SIG-M5 treated with dmso at 0.1 percent for 504 hours (cell line): Measurements from ENCODE around the gene ARHGAP40.
A peak's percentile ranks its signal among the peaks of the same experiment; 100 is the strongest.

Experiments
- DNase-seq: peaks from one replicate; lab custom pipeline; 2025; ENCODE audit not compliant: unreplicated experiment; lab: John Stamatoyannopoulos, UW

Gene ARHGAP40

DNA sequence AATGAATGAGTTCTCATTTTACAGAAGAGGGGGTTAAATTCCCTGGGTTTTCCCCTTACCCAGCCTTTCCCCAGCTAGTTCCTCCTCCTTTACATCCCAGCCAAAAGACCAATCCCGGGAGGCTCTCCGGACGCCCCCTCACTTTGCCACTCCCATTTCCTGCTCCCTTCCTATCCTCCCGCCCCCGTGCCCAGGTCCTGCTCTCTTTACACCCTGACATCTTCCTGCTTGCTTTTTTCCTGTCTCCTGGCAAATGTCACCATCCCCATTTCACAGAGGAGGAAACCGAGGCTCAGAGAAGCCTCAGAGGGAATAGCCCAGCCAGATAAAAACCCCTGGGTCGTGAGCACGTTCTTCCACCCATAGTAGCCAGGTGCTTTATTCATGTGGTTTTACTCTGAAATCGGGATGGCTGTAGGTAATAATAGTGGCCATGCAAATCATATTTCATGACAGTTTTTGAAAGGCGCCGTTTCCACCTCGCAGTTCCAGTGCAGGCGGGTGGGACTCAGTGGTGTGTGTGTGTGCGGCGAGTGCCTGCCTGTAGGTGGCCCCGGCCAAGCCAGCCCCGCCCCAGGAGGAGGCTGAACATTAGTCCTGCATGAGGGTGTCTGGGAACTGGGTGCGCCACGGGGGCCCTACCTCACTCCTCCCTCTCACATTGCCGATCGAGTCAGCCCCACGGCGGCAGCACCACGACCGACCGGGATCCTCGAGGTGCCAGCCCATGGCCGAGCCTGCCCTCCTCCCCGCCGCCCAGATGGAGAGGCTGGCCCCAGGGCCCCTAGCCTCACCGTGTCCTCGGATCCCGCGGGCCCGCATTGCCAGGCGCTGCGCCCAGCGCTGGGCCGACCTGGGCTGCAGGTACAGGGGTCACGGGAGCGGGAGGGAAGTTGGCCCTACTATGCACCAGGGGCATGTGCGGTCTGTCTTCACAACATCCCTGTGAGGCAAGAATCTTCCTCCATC is at the start of gene ARHGAP40:
Gene ARHGAP40 (plus strand): TSS at position 594 of the 969 bp plus-strand sequence.
- DNase-seq, result no peak

DNA sequence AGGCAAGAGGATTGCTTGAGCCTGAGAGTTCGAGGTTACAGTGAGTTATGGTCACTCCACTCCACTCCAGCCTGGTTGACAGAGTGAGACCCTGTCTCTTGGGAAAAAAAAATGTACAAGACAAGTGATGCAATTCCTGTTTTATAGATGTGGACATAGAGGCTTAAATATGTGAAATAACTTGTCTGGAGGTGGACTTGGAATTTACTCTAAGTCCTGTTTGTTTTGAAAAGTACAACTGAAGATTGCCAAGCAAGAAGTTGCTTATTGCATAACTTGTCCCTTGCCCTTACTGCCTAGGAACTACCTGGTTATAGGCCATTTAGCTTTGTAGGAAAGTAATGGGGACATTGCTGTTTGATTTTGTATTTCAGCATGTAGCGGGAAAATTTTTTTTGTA is 46.6 kb upstream of the ARHGAP40 start:
- DNase-seq, result no peak

DNA sequence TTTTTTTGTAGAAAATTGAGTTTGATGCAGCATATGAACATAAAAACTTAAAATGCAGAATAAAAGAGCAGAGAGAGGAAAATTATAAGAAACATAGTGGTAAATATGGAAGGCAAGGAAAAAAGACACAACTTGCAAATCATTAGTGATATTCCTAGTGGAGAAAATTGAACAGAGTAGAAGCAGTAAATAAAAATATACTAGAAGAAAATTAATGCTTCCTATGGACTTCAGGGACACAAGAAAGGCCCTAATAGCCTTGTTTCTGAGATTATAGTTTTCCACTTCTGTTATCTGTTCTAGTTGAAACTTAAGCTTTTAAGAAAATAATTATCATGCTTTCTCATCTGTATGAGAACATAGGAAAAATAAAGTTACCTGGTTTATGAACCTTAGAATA is 46.2 kb upstream of the ARHGAP40 start:
- DNase-seq, result no peak

DNA sequence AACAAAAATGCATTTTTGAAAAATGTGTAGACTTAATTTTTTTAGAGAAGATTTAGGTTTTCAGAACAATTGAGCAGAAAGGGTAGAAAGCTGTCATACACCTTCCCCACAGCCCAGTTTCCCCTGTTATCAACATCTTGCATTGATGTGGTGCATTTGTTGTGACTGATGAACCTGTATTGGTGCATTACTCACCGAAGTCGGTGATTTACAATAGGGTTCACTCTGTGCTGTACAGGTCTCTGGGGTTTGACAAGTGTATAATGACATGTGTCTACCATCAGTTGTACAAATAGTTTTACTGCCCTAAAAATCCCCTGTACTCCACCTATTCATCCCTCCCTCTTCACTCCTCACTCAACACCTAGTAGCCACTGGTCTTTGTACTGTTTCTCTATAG is 44.4 kb upstream of the ARHGAP40 start:
- DNase-seq, result no peak

DNA sequence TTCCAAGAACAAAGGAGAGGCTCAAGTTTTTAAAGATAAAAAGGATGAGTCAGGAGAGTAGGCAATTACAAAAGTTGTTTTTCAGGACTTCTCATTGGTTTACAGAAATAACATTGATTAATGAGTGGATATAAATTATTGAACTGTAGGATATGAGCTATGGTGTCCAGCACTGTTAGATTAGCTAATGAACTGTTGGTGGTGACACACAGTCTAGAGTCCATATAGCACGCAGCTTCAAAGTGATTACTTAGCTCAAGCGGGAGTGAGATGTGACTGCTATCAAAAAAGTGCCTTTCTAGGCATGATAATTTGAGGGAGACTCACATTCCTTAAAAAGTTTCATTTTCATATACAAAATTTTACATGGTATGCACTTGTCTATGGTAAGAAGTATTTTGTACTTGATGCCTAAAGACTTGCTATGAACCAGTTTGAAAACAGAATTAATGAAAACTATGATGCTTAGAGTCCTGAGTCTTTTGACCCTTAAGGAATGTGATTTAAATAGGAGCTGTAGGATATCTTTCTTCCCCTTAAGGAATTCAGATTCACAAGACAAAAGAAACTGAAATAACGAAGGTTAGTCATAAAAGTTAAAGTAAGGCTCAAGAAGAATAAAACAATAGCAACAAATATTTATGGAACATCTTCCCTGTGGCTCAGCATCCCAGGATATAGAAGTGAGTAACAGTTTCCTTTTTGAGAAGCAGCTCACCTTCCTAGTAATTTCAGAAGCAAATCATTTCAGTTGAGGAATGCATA is 42.8 kb upstream of the ARHGAP40 start:
- DNase-seq, result no peak

DNA sequence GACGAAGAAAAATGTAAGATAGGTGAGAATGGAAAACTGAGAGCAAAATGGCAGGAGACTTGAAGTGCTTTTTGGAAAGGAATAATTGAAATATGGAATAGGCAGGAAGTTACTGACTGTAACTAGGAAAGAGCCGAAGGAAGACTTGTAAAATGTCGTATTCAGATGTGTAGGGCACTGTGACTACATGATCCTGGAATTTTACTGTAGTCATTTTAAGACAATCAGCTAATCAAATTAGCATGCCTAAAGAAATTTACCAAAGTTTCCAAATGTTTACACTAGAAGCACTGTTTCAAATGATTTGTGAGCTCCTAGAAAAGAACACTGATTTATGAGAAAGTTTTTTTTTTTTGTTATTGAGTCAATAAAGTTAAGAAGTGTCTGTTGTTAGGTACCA is 41.8 kb upstream of the ARHGAP40 start:
- no peak for DNase-seq

DNA sequence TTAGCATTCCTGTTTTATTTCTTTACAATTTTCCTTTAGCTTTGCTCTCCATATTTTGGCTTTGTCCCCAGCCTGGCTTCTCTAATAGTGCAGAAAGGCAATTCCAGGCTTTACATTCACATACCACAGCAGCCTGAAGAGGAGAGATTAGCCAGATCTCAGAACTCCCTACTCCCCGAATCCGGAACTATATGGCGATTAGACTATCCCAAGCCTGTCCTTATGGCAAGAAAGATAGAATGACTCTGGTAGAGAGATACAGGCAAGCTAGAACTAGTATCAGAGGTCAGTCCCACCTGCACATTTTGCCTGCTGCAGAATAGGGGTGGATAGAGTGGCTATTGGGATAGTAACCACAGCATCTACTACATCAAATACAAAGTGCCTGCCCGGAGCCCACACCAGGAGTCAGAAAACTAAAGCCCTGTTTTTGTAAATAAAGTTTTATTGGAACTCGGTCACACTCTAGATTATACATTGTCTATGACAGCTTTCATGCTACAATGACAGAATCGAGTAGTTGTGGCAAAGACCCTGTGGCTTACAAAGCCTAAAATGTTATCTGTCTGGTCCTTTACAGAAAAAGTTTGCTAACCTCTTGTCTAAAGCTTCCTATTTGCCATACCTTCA is 37.7 kb upstream of the ARHGAP40 start:
- DNase-seq, result no peak

DNA sequence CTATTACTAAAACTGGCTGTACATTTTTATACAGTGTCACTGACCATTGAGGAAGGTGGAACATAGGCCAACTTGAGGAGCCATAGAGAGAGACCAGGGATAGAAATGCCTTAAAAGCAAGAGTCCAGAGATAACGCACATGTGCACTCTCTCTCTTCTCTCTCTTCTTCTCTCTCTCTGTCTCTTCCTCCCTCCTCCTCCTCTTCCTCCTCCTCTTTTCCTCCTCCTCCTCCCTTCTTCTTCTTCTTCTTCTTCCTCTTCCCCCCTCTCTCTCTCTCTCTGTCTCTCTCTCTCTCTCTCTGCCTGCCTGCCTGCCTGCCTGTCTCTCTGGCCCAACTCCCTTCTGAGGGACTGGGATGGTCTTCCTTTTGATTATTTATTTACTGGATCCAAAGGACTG is 36.9 kb upstream of the ARHGAP40 start:
- DNase-seq, result no peak

DNA sequence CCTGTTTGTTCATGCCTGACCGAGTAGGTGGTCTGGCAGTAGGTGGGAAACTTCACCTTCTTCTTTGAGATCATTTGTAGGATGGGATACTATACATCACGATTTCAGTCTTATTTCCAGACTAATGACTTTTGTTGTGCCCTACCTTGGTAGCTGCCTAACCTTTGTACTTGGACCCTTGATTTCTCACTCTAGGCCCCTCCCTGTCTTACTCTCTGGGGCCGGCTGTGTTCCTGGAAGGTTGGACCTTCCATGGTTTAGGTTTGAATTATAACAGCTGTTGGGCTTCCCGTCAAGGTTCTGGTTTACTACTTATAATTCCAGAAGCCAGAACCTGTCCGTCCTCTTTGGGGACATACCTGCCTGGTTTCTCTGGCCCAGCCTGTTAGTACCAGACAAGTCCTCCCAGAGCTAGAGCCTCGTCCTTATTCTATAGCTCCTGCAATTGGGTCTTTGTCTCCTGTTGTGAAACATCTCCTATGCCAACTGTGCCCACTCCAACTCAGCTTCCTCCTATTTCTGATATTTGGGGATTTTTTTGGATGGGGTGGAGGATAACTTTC is 35.5 kb upstream of the ARHGAP40 start:
- DNase-seq, result no peak

DNA sequence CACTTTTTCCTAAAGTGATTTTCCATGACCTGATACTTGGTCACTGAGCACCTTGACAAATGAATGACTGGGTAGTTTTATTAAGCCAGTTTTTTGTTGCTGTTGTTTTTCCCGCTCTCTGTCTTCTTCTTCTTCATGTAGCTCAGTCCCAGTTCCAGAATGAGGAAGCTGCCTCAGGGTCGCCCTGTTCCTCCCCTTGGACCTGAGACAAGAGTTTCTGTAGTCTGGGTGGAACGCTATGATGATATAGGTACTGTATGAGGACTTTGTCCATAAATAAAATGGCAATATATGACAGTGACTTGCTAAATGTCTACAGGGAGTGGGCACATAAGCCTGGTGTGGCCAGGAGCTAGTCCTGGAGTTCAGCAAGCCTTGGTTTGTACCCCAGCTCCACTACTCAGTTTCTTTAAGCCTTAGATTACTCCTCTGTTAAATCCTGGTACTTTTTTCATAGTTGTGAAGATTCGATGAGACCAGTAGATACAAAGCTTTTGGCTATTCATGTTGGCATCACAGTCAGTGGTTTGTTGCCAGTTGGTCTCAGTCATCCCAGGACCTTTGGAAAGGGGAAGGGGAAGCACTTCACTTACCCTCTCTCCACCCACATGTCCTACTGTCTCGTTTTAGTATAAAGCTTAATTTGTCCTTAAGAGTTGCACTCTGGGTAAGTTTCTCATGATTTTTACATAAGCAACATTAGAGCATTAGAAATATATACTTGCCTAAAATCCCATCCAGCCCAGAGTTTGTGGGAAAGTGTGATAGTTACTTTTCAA is 31.7 kb upstream of the ARHGAP40 start:
- peak; percentile 10 for DNase-seq

DNA sequence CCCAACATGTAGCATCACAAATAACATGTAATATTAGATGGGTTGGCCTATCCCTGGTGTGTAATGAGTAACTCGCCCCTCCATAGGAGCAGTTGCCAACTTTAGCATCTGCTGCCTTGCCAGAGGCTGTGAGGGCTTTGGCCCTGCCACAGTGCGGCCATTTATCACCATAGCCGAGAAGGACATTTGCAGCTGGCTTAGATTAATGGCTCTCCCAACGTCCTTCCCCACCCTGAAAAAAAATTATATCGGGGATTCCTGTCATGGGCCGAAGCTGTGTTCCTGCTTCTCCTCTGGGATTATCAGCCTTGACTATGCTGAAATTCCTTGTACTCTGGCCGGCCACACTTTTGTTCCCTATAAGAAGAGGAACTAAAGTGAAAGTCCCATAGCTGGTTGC is 28.2 kb upstream of the ARHGAP40 start:
- DNase-seq, result no peak

DNA sequence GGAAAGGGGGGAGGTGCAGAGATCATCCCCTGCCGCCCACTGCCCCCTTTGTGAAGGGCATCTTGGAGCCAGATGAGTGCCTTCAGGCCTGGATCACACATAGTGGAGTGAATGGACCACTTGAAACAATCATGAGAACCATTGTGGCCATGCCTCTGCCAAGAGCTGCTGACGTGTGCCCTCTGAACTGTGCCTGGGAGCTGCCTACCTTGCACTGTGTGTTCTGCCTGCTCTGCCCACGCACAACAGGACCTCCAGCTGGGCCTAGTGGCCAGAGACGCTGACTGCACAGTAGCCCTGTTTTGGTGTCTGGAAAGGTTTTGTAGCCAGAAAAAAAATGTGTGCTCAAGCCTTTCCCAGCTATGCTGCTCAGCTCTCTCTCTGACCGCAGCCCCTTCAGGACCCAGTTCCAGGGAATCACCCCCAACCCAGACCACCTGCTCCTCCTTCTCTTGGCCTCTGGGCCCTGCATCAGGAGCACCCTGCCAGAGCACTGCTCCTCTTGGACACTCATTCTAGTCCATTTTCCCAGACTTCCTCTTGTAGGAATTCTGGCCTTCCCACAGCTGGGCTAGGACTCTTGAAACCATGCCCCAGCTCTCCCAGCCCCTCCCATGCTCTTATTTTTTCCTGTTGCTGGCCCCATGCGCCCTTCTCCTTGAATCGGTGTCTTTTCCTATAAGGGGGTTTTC is 22.2 kb upstream of the ARHGAP40 start:
- DNase-seq, result no peak

DNA sequence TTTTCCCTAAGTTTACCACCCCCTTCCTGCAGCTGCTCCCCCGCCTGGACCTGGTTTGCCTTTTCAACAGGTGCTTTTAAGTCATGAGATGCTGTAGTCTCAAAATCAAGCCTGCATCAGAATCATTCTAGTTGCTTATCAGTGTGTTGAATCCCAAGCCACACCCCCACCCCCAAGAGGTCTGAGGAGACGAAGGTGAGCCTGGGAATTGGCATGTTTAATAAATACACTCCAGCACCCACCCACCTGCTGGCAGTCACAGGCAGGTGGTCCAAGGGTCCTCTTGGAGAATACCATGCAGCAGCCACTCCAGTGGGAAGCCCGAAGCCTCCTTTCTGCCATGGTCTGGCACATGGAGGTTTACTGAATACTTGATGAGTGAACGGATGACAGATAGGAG is 21.7 kb upstream of the ARHGAP40 start:
- no peak for DNase-seq

DNA sequence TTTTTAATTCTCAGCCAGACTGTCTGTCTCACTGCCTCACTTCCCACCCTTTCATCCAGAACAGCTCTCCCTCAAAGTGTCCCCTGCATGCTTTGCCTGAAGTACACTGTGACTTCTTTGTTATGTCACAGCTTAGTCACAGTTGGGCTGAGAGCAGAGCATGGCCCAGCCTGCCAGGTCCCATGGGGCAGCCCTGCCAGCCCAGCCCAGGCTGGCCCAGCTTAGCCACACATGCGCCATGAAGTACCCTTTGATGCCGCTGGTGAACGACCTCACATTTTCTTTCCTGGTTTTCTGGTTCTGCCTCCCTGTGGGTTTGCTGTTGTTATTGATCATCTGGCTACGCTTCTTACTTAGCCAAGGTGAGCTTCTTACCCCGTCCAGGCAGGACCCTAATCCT is 20.6 kb upstream of the ARHGAP40 start, which contains the start of gene ADIG:
Gene ADIG (plus strand): TSS at position 185 of the 400 bp plus-strand sequence. CDS start 54 bp downstream, at position 239.
- no peak for DNase-seq

DNA sequence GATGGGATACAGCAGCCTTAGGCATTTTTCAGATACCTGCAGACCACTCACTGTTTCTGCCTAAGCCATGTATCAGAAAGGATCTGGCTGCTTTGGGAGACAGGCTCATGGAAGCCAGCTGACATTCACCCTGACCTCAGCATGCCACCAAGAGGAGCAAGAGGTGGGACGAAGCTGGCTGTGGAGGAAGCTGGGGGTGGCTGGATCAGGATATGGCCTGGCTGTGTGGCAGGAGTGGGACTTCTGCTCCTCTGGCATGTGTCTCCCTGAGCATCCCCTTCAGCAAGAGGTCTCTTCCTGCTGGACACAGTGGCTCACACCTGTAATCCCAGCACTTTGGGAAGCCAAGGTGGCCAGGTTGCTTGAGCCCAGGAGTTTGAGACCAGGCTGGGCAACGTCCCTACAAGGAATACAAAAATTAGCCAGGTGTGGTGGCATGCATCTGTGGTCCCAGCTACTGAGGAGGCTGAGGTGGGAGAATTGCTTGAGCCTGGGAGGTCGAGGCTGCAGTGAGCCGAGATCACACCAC is 19.7 kb upstream of the ARHGAP40 start:
- DNase-seq, result no peak

DNA sequence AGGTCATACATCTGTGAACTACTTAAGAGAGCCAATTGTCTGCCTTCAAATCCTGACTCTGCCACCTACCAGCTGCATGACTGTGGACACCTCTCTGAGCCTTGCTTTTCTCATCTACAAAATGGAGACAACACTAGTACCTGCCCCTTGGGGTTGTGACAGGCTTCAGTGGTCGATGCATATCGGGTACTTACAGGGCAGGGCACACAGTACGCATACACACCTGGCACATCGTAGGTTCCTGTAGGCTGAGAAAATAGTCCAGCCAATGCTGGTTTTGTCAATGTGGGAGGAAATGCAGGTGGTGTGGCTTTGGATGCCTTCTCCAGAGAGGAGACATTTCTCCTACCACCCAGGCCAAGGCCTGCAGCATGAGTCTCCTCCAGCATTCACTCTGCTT is 18.3 kb upstream of the ARHGAP40 start:
- no peak for DNase-seq

DNA sequence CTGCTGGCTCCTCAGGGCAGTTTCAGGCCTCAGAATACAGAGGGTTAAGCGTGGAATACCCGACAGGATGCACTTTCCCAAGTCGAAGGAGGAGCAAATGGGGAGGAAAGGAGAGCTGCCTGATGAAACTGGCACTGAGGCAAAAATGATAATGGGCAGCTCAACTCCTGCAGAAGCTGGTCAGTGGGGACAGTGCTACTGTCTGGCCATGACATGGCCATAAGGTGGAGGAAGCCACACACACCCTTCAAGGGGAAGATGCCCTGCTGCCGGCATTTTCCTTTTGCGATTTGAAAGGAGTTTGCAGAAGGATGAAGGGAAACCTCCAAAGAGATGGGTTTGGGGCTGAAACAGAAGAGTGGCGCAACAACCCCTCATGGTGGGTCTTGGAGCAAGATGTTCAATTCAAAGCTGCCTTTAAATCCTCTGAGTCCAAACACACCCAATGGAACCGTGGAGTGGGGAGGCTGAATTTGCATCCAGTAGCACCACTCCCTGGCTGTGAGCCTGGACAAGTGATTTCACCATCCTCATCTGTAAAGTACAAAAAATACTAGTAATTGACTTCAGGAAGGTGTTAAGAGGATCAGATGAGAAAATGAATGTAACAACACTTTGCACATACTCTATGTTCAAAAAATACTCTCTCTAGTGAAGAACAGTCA is 17.4 kb upstream of the ARHGAP40 start:
- DNase-seq, result no peak

DNA sequence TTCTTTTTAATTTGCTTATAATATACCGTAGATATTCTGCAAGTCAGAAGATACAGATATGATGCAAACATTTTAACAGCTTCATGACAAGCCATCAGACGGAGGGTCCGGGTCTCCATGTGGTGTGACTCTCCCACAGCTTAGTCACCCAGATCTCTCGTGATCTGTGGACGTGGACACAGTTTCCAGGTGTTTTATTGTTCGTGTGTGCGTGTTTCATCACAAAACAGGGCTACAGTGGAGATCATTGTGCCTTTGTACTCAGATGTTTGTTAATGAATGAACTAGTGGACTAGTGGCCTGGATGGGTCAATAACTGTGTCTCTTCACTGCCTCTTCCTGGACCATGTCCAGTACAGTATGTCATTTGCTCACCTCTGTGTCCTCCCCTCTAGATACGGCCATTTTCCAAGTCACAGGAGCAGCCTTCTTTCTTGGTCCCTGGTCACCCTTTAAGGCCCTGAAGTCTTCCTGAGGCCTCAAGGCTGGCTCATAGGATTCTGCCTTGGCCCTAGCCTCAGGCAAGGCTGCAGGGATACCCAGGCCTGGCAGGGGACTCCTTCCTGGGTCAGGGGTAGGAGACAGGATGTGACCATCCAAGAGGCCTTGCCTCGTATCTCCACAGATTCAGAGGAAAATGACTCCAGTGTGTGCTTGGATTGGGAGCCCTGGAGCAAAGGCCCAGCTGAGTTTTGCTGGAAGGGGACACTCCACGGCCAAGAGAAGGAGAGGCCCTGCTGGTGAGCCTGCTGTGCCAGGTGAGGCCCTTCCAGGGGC is 16.0 kb upstream of the ARHGAP40 start:
- no peak for DNase-seq
